Measurements from ENCODE around the gene PASK. TPM values are rescaled to one million over a fixed set of nuclear protein-coding genes. Genes with fewer than 3 reads are reported as not detected.

The PASK gene
- total and polyA plus RNA-seq, 9 of the 15 experiments (the other 6 are each of a cell fraction or from before 2014, with no cell fraction given) = 1.5 to 30.3 (median 9.9) TPM

GRCh38 chr2:241129086-241129871, 20.0 kb downstream of the PASK start:
- 68% methylated on average over 8 of the region's 12 CpGs for WGBS (ENCODE audit: insufficient coverage, low coverage, missing lambda C conversion rate)
- in situ Hi-C loops (cut with MboI) (no loop called here), intact Hi-C loops (cut with micrococcal nuclease) (no loop called here)
- Histone ChIP-seq H4K20me1 (replicated peaks; ENCODE audit: control insufficient read depth, insufficient read depth, low read length) (no peaks in the 10 kb centered on the region), H3K36me3 (ENCODE audit: control insufficient read depth, insufficient read depth, low read length) (peaks cover 10% of the 10 kb centered on the region; the same call in 1 of the 3 replicates), H3K4me1 (replicated peaks in 1 of 2; ENCODE audit: control insufficient read depth in 2 of 2, insufficient read depth in 2 of 2, low read length in 2 of 2) (no peaks in the 10 kb centered on the region; a peak in 1 of 5 replicates), H3K9me1 (ENCODE audit: control insufficient read depth, insufficient read depth, low read length) (no peaks in the 10 kb centered on the region), H2AFZ (ENCODE audit: low read depth, low read length) (no peak overlapping the region), H3K9me3 (replicated peaks; ENCODE audit: control insufficient read depth, insufficient read depth, low read depth, low read length) (no peaks in the 10 kb centered on the region), H3K27me3 (ENCODE audit: control insufficient read depth in 2 of 2, insufficient read depth in 2 of 2, low read length in 2 of 2) (no peaks in the 10 kb centered on the region), H3K4me3 (no peak overlapping the region), H3K79me2 (ENCODE audit: control insufficient read depth, insufficient read depth, low read length) (no peaks in the 10 kb centered on the region), H3K9ac (ENCODE audit: insufficient read depth in 1 of 2, low read depth in 2 of 2, low read length in 2 of 2) (no peak overlapping the region), H3K4me2 (ENCODE audit: insufficient read depth, low read length) (no peak overlapping the region), H3K27ac (ENCODE audit: extremely low read depth, low read depth, low read length) (no peak overlapping the region)
- no peak for DNase-seq (ENCODE audit: extremely low read depth in 1 of 4, low spot score in 3 of 4)
- POLR2A ChIA-PET = no interaction called here
- CTCF ChIA-PET (ENCODE audit: low intra/inter-chr PET ratio) = no interaction called here
- no TSS peak for BruUV-seq (replicated peaks)
- ATAC-seq = no peak
- no peak for FAIRE-seq
- TF ChIP-seq TARDBP (IDR thresholded peaks at IDR 0.05) = no peak
- TF ChIP-seq MXI1 (IDR thresholded peaks at IDR 0.05; ENCODE audit: low read depth, low read length) = no peak
- TF ChIP-seq TRIM28 (IDR thresholded peaks at IDR 0.05) = no peak
- TF ChIP-seq PHF20 (IDR thresholded peaks at IDR 0.05; ENCODE audit: partially characterized antibody) = no peak
- no peak for TF ChIP-seq ZNF780A (CRISPR knock-in tag; IDR thresholded peaks at IDR 0.05)
- TF ChIP-seq SMARCA5 (IDR thresholded peaks at IDR 0.05) = no peak
- TF ChIP-seq ZNF583 (CRISPR knock-in tag; IDR thresholded peaks at IDR 0.05) = no peak
- no peak for TF ChIP-seq TCF7 (IDR thresholded peaks at IDR 0.05; ENCODE audit: borderline replicate concordance)
- TF ChIP-seq, protein P1, sequence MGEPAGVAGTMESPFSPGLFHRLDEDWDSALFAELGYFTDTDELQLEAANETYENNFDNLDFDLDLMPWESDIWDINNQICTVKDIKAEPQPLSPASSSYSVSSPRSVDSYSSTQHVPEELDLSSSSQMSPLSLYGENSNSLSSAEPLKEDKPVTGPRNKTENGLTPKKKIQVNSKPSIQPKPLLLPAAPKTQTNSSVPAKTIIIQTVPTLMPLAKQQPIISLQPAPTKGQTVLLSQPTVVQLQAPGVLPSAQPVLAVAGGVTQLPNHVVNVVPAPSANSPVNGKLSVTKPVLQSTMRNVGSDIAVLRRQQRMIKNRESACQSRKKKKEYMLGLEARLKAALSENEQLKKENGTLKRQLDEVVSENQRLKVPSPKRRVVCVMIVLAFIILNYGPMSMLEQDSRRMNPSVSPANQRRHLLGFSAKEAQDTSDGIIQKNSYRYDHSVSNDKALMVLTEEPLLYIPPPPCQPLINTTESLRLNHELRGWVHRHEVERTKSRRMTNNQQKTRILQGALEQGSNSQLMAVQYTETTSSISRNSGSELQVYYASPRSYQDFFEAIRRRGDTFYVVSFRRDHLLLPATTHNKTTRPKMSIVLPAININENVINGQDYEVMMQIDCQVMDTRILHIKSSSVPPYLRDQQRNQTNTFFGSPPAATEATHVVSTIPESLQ (CRISPR knock-in tag; IDR thresholded peaks at IDR 0.05) = no peak
- no peak for TF ChIP-seq ZNF347 (CRISPR knock-in tag; IDR thresholded peaks at IDR 0.05; ENCODE audit: low read depth)
- TF ChIP-seq ZNF407 (IDR thresholded peaks at IDR 0.05; ENCODE audit: low read depth) = no peak
- TF ChIP-seq ZC3H4 (CRISPR knock-in tag; IDR thresholded peaks at IDR 0.05; ENCODE audit: borderline replicate concordance) = no peak
- TF ChIP-seq FOSL1 (tag; conservative IDR thresholded peaks at IDR 0.05) = no peak
